K562 (cell line): ENCODE results near the gene ABCA3. TPM values are rescaled to one million over a fixed set of nuclear protein-coding genes. Genes with fewer than 3 reads are reported as not detected.

Source experiments
- CBX2 ChIP-seq: fragments of 200-600 bp; sonication (generic); IDR thresholded peaks from one replicate; pipeline ENCODE4 v1.6.1; 2012; ENCODE audit warnings: mild to moderate bottlenecking, low read length, inconsistent platforms; ENCODE audit not compliant: insufficient read depth, poor library complexity, severe bottlenecking
- FOXM1 ChIP-seq, 2 experiments: fragments of 450-650 bp in 1 of 2; sonication (generic) in 1 of 2; formaldehyde crosslinking in 1 of 2; IDR thresholded peaks; 2 replicates each; pipeline versions ENCODE4 v1.6.1 to v1.9.0; 2017 to 2022; ENCODE audit warnings: low read depth in 2 of 2, mild to moderate bottlenecking in 2 of 2, missing genetic modification reagents in 1 of 2, moderate library complexity in 1 of 2
- FOXP1 ChIP-seq: sonication (generic); formaldehyde crosslinking; IDR thresholded peaks from 2 replicates; pipeline ENCODE4 v1.8.0; 2022; ENCODE audit warnings: mild to moderate bottlenecking, missing genetic modification reagents
- HMGN3 ChIP-seq: IDR thresholded peaks from 2 replicates; pipeline ENCODE4 v1.6.1; 2011; ENCODE audit warnings: borderline replicate concordance, low read depth, mild to moderate bottlenecking, mixed read lengths, low read length; ENCODE audit not compliant: insufficient read length; ENCODE audit errors: extremely low read depth
- NELFE ChIP-seq: IDR thresholded peaks from 2 replicates; pipeline ENCODE4 v1.6.1; 2011; ENCODE audit warnings: mild to moderate bottlenecking; ENCODE audit not compliant: insufficient read depth, insufficient read length
- NR1H2 ChIP-seq: sonication (generic); formaldehyde crosslinking; IDR thresholded peaks from 2 replicates; pipeline ENCODE4 v1.4.0; 2020; ENCODE audit warnings: mild to moderate bottlenecking, missing genetic modification reagents
- NRF1 ChIP-seq, 2 experiments: fragments of 450-650 bp; IDR thresholded peaks in 1 of 2; conservative IDR thresholded peaks in 1 of 2; 2 replicates each; pipeline ENCODE4 v1.6.1; 2014; ENCODE audit warnings: mild to moderate bottlenecking in 2 of 2
- SMARCE1 ChIP-seq: fragments of 450-650 bp; IDR thresholded peaks from 2 replicates; pipeline ENCODE4 v1.7.1; 2016; ENCODE audit warnings: mild to moderate bottlenecking
- TAF9B ChIP-seq: fragments of 450-650 bp; IDR thresholded peaks from 2 replicates; pipeline ENCODE4 v1.6.1; 2018; ENCODE audit warnings: mild to moderate bottlenecking; ENCODE audit not compliant: partially characterized antibody
- XRCC3 ChIP-seq: fragments of 450-650 bp; IDR thresholded peaks from 2 replicates; pipeline ENCODE4 v1.6.1; 2017; ENCODE audit warnings: mild to moderate bottlenecking, moderate library complexity
- polyA plus RNA-seq, 8 experiments: library from polyadenylated mRNA; depleted of rRNA in 4 of 8; stranded (reverse) in 5 of 8; unstranded in 3 of 8; fragments of >200 nt; fragmentation: Nextera tagmentation in 2 of 8; fragmentation: Illumina TruSeq in 1 of 8; extraction: Ambion mirVana in 2 of 8; extraction: Trizol in 1 of 8; gene quantifications; 2 replicates each; pipeline versions ENCODE4 v1.2.1 to v1.2.3, GENCODE V29; 2011 to 2014; ENCODE audit warnings: inconsistent platforms in 1 of 8, missing spikeins in 1 of 8
- total RNA-seq, 7 experiments: library from RNA; depleted of rRNA in 6 of 7; stranded (reverse); fragments of >200 nt in 6 of 7; fragmentation: Illumina TruSeq in 2 of 7; extraction: Trizol in 2 of 7; gene quantifications; 2 replicates each; pipeline versions ENCODE4 v1.2.1 to v1.2.3, GENCODE V29; 2011 to 2021; ENCODE audit warnings: low replicate concordance in 1 of 7
- TF ChIP-seq, protein P1 (sequence below), 2 experiments: fragments of 450-650 bp; conservative IDR thresholded peaks; 2 replicates each; pipeline ENCODE4 v1.6.1; 2017; ENCODE audit warnings: mild to moderate bottlenecking in 2 of 2, moderate library complexity in 2 of 2
- TF ChIP-seq, protein P2 (sequence below): fragments of 250-450 bp; sonication (Bioruptor Pico); IDR thresholded peaks from 2 replicates; pipeline ENCODE4 v1.4.0; 2020; ENCODE audit warnings: mild to moderate bottlenecking, moderate library complexity, borderline replicate concordance
- TF ChIP-seq, protein P3 (sequence below): fragments of 450-650 bp; formaldehyde crosslinking; IDR thresholded peaks from 2 replicates; pipeline ENCODE4 v1.4.0; 2020; ENCODE audit warnings: mild to moderate bottlenecking, moderate library complexity
- TF ChIP-seq, protein P4 (sequence below): fragments of 450-650 bp; IDR thresholded peaks from 2 replicates; pipeline ENCODE4 v1.7.1; 2018; ENCODE audit warnings: mild to moderate bottlenecking, low read depth; ENCODE audit not compliant: partially characterized antibody
- TF ChIP-seq, protein P5 (sequence below), 2 experiments: fragments of 450-650 bp in 1 of 2; sonication (generic) in 1 of 2; formaldehyde crosslinking in 1 of 2; IDR thresholded peaks in 1 of 2; conservative IDR thresholded peaks in 1 of 2; 2 replicates each; pipeline versions ENCODE4 v1.6.1 to v1.8.1; 2016 to 2023; ENCODE audit warnings: mild to moderate bottlenecking in 2 of 2, moderate library complexity in 2 of 2, inconsistent platforms in 1 of 2, missing genetic modification reagents in 1 of 2

The ABCA3 gene
- total and polyA plus RNA-seq, 9 of the 15 experiments (the other 6 are each of a cell fraction or from before 2014, with no cell fraction given), result 0.66 to 23.7 (median 6.9) TPM

DNA sequence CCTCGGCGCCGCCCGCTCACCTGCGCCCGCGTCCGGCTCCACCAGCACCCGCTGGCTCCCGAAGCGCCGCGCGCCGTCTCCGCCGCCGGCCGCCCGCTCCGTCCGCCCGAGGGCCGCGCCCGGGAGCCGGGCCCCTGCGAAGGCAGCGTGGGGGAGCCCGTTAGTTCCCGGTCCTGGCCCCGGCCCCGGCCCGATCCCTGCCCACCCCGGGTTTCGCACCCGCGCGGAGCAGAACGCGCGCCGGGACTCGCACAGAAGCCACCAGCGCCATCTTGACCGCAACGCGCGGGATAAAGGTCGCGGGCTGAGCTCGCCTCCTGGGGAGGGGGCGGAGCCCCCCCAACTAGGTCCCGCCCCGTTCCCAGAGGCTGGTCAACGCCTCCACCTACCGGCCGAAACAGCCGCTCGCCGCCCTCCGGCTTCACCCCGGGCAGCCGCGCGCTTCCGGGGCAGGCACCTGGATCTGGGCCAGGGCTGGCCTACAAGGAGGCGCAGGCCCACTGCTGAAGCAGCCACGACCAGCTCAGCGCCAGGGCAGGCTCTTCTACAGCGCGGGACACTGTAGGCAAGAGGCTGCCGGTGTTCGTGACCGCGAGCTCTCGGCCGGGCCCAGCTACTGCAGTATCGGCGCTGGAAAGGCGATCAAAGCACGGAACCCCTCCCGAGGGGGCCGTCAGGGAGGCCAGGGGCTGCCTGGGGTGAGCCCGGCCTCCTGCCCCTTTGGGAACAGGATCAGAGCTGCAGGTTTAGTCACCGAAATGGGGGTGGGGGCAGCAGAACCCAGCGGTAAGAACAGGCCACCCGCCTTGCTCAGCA is 89.0 kb downstream of the ABCA3 start, which contains the start of gene ECI1 (continued):
- TF ChIP-seq, protein P1, sequence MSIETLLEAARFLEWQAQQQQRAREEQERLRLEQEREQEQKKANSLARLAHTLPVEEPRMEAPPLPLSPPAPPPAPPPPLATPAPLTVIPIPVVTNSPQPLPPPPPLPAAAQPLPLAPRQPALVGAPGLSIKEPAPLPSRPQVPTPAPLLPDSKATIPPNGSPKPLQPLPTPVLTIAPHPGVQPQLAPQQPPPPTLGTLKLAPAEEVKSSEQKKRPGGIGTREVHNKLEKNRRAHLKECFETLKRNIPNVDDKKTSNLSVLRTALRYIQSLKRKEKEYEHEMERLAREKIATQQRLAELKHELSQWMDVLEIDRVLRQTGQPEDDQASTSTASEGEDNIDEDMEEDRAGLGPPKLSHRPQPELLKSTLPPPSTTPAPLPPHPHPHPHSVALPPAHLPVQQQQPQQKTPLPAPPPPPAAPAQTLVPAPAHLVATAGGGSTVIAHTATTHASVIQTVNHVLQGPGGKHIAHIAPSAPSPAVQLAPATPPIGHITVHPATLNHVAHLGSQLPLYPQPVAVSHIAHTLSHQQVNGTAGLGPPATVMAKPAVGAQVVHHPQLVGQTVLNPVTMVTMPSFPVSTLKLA (conservative IDR thresholded peaks at IDR 0.05), result peak; percentile 76 to 82
- TF ChIP-seq, protein P2, sequence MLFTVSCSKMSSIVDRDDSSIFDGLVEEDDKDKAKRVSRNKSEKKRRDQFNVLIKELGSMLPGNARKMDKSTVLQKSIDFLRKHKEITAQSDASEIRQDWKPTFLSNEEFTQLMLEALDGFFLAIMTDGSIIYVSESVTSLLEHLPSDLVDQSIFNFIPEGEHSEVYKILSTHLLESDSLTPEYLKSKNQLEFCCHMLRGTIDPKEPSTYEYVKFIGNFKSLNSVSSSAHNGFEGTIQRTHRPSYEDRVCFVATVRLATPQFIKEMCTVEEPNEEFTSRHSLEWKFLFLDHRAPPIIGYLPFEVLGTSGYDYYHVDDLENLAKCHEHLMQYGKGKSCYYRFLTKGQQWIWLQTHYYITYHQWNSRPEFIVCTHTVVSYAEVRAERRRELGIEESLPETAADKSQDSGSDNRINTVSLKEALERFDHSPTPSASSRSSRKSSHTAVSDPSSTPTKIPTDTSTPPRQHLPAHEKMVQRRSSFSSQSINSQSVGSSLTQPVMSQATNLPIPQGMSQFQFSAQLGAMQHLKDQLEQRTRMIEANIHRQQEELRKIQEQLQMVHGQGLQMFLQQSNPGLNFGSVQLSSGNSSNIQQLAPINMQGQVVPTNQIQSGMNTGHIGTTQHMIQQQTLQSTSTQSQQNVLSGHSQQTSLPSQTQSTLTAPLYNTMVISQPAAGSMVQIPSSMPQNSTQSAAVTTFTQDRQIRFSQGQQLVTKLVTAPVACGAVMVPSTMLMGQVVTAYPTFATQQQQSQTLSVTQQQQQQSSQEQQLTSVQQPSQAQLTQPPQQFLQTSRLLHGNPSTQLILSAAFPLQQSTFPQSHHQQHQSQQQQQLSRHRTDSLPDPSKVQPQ, result no peak
- TF ChIP-seq NRF1 (conservative IDR thresholded peaks at IDR 0.05 in 1 of 2, IDR thresholded peaks at IDR 0.05 in 1 of 2) (peak; percentile 83 to 86), NELFE (no peak), XRCC3 (no peak), NR1H2 (no peak), FOXP1 (CRISPR knock-in tag) (peak; percentile 66), HMGN3 (peak; percentile 90), CBX2 (no peak), TAF9B (no peak), FOXM1 (IDR thresholded peaks at IDR 0.05; ENCODE audit: low read depth) (peak; percentile 54), FOXM1 (CRISPR knock-in tag; IDR thresholded peaks at IDR 0.05; ENCODE audit: low read depth) (no peak), SMARCE1 (no peak)
- TF ChIP-seq, protein P3, sequence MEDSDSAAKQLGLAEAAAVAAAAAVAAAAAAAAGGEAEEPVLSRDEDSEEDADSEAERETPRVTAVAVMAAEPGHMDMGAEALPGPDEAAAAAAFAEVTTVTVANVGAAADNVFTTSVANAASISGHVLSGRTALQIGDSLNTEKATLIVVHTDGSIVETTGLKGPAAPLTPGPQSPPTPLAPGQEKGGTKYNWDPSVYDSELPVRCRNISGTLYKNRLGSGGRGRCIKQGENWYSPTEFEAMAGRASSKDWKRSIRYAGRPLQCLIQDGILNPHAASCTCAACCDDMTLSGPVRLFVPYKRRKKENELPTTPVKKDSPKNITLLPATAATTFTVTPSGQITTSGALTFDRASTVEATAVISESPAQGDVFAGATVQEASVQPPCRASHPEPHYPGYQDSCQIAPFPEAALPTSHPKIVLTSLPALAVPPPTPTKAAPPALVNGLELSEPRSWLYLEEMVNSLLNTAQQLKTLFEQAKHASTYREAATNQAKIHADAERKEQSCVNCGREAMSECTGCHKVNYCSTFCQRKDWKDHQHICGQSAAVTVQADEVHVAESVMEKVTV (CRISPR knock-in tag), result peak; percentile 77
- TF ChIP-seq, protein P4, sequence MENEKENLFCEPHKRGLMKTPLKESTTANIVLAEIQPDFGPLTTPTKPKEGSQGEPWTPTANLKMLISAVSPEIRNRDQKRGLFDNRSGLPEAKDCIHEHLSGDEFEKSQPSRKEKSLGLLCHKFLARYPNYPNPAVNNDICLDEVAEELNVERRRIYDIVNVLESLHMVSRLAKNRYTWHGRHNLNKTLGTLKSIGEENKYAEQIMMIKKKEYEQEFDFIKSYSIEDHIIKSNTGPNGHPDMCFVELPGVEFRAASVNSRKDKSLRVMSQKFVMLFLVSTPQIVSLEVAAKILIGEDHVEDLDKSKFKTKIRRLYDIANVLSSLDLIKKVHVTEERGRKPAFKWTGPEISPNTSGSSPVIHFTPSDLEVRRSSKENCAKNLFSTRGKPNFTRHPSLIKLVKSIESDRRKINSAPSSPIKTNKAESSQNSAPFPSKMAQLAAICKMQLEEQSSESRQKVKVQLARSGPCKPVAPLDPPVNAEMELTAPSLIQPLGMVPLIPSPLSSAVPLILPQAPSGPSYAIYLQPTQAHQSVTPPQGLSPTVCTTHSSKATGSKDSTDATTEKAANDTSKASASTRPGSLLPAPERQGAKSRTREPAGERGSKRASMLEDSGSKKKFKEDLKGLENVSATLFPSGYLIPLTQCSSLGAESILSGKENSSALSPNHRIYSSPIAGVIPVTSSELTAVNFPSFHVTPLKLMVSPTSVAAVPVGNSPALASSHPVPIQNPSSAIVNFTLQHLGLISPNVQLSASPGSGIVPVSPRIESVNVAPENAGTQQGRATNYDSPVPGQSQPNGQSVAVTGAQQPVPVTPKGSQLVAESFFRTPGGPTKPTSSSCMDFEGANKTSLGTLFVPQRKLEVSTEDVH, result peak; percentile 56
- TF ChIP-seq, protein P5, sequence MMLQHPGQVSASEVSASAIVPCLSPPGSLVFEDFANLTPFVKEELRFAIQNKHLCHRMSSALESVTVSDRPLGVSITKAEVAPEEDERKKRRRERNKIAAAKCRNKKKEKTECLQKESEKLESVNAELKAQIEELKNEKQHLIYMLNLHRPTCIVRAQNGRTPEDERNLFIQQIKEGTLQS (IDR thresholded peaks at IDR 0.05), result no peak
- TF ChIP-seq, protein P5 (CRISPR knock-in tag; conservative IDR thresholded peaks at IDR 0.05), result no peak
